ENCODE results near the gene ZNF627. TPM values are rescaled to one million over a fixed set of nuclear protein-coding genes. Genes with fewer than 3 reads are reported as not detected.

The ZNF627 gene
- total RNA-seq (ENCODE audit: low replicate concordance), result 10.3 and 19.8 TPM in 2 replicates

GRCh38 chr19:11597202-11598102 lies at the start of gene ZNF627:
Gene ZNF627, plus strand, starts transcription at chr19:11597483. Its CDS starts 145 bp downstream, at chr19:11597628.

GRCh38 chr19:11558881-11559828 lies 38.1 kb upstream of the ZNF627 start, which contains the start of gene ELOF1:
Gene ELOF1, minus strand, starts transcription at chr19:11559230. Its CDS starts 4,883 bp downstream, at chr19:11554347.

GRCh38 chr19:11577451-11578257 lies 19.6 kb upstream of the ZNF627 start, which contains the start of gene ACP5:
Gene ACP5, minus strand, starts transcription at chr19:11577645. Its CDS starts 328 bp downstream, at chr19:11577317.

Other genes starting within 250 kb of the ZNF627 start
- gene PLPPR2, start 242.1 kb upstream of the ZNF627 start, total RNA-seq (ENCODE audit: low replicate concordance), result 7.1 and 10.9 TPM in 2 replicates
- gene SWSAP1, start 222.8 kb upstream of the ZNF627 start, total RNA-seq (ENCODE audit: low replicate concordance), result 0.30 and 0.35 TPM in 2 replicates
- gene EPOR, start 213.2 kb upstream of the ZNF627 start, total RNA-seq (ENCODE audit: low replicate concordance), result 3.5 and 5.1 TPM in 2 replicates
- 1.5 TPM in 2 replicates for gene RGL3, start 178.2 kb upstream of the ZNF627 start, total RNA-seq (ENCODE audit: low replicate concordance)
- gene ODAD3, start 162.4 kb upstream of the ZNF627 start, total RNA-seq (ENCODE audit: low replicate concordance), result 0.23 and 0.94 TPM in 2 replicates
- 102 and 173 TPM in 2 replicates for gene PRKCSH, start 161.8 kb upstream of the ZNF627 start, total RNA-seq (ENCODE audit: low replicate concordance)
- gene ELAVL3, start 116.4 kb upstream of the ZNF627 start, total RNA-seq (ENCODE audit: low replicate concordance), result not detected in 2 replicates
- 4.6 and 7.4 TPM in 2 replicates for gene ZNF653, start 91.6 kb upstream of the ZNF627 start, total RNA-seq (ENCODE audit: low replicate concordance)
- 32.3 and 58.9 TPM in 2 replicates for gene ECSIT, start 68.3 kb upstream of the ZNF627 start, total RNA-seq (ENCODE audit: low replicate concordance)
- gene CNN1, start 58.6 kb upstream of the ZNF627 start, total RNA-seq (ENCODE audit: low replicate concordance), result 6.5 and 9.2 TPM in 2 replicates
- gene ELOF1, start 38.3 kb upstream of the ZNF627 start, total RNA-seq (ENCODE audit: low replicate concordance), result 19.7 and 35.6 TPM in 2 replicates
- 0.08 and 8.5 TPM in 2 replicates for gene ACP5, start 19.8 kb upstream of the ZNF627 start, total RNA-seq (ENCODE audit: low replicate concordance)
- 5.0 and 5.1 TPM in 2 replicates for gene ZNF823, start 141.5 kb downstream of the ZNF627 start, total RNA-seq (ENCODE audit: low replicate concordance)
- 7.3 and 12.0 TPM in 2 replicates for gene ZNF441, start 169.5 kb downstream of the ZNF627 start, total RNA-seq (ENCODE audit: low replicate concordance)
- gene ZNF491, start 201.0 kb downstream of the ZNF627 start, total RNA-seq (ENCODE audit: low replicate concordance), result 2.8 and 5.7 TPM in 2 replicates
- 7.4 and 9.2 TPM in 2 replicates for gene ZNF440, start 216.8 kb downstream of the ZNF627 start, total RNA-seq (ENCODE audit: low replicate concordance)

All from smooth muscle cell of the coronary artery (primary cell).